K562 (cell line): ENCODE measurements around the gene EPHB1.

Experiments used
- EP300 ChIP-seq: IDR thresholded peaks from 2 replicates; pipeline ENCODE4 v1.6.1; 2012; ENCODE audit warnings: low read length, improper control_type of control experiment
- GABPB1 ChIP-seq: sonication (generic); formaldehyde crosslinking; IDR thresholded peaks from 2 replicates; pipeline ENCODE4 v1.8.0; 2022; ENCODE audit warnings: mild to moderate bottlenecking, missing genetic modification reagents
- POLR2A ChIP-seq: fragments of 450-650 bp; conservative IDR thresholded peaks from 2 replicates; pipeline ENCODE4 v1.6.1; 2016
- SIN3A ChIP-seq, 2 experiments: fragments of 150-350 bp in 1 of 2; IDR thresholded peaks; 2 replicates each; pipeline ENCODE4 v1.6.1; 2011 to 2016; ENCODE audit warnings: borderline replicate concordance in 2 of 2, low read depth in 2 of 2, low read length in 2 of 2, mild to moderate bottlenecking in 2 of 2, moderate library complexity in 2 of 2; ENCODE audit not compliant: control insufficient read depth in 1 of 2
- SRF ChIP-seq, 2 experiments: fragments of 250-450, 450-650 bp in 1 of 2; sonication (Bioruptor Pico) in 1 of 2; sonication (generic) in 1 of 2; formaldehyde crosslinking; IDR thresholded peaks; 2 replicates each; pipeline versions ENCODE4 v1.5.0 to v1.5.1; 2020 to 2022; ENCODE audit warnings: mild to moderate bottlenecking in 1 of 2, missing genetic modification reagents in 1 of 2
- TRIM24 ChIP-seq, 2 experiments: fragments of 450-650 bp; IDR thresholded peaks; 2 replicates each; pipeline ENCODE4 v1.6.1; 2016
- ZNF282 ChIP-seq: sonication (generic); formaldehyde crosslinking; IDR thresholded peaks from 2 replicates; pipeline ENCODE4 v1.8.1; 2023; ENCODE audit warnings: missing genetic modification reagents
- ZNF586 ChIP-seq: fragments of 450-650 bp; formaldehyde crosslinking; conservative IDR thresholded peaks from 2 replicates; pipeline ENCODE4 v1.4.0; 2020; ENCODE audit warnings: mild to moderate bottlenecking, moderate library complexity
- TF ChIP-seq, protein P1 (sequence below): sonication (generic); formaldehyde crosslinking; IDR thresholded peaks from 2 replicates; pipeline ENCODE4 v1.9.0; 2022; ENCODE audit warnings: mild to moderate bottlenecking, missing genetic modification reagents
- TF ChIP-seq, protein P2 (sequence below), 3 experiments: IDR thresholded peaks in 2 of 3; conservative IDR thresholded peaks in 1 of 3; 2 replicates each; pipeline ENCODE4 v1.5.1; 2011 to 2012; ENCODE audit warnings: low read length in 3 of 3, mild to moderate bottlenecking in 3 of 3, control low read depth in 2 of 3, improper control_type of control experiment in 1 of 3, inconsistent platforms in 1 of 3, low read depth in 1 of 3, mixed read lengths in 1 of 3, moderate library complexity in 1 of 3; ENCODE audit not compliant: insufficient read depth in 2 of 3

DNA sequence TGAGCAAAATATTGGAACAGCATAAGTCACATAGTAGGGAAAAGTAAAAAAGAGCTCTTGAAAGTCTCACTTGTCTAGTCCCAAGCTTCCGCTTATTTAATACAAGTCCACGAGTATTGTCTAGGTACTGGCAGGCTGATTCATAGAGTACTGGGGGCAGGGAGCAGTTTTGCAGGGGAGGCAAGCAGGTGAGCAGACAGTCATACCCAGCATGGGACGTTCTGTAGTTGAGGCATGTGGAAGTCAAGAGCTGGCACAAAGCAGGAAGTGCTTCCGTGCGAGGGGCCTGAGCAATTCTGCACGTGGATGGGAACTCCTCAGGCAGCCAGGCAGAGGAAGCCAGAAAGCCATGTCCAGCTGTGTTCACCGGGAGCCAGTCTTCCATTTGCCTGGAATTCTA lies 287.6 kb downstream of the EPHB1 start:
- no peak for TF ChIP-seq TRIM24 (IDR thresholded peaks at IDR 0.05)
- no peak for TF ChIP-seq SIN3A (IDR thresholded peaks at IDR 0.05; ENCODE audit: borderline replicate concordance in 2 of 2, control insufficient read depth in 1 of 2, low read depth in 2 of 2, low read length in 2 of 2)
- no peak for TF ChIP-seq EP300
- no peak for TF ChIP-seq ZNF282 (CRISPR knock-in tag)
- TF ChIP-seq, protein P1, sequence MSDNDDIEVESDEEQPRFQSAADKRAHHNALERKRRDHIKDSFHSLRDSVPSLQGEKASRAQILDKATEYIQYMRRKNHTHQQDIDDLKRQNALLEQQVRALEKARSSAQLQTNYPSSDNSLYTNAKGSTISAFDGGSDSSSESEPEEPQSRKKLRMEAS (CRISPR knock-in tag) = no peak
- TF ChIP-seq SRF (CRISPR knock-in tag; IDR thresholded peaks at IDR 0.05) = no peak
- TF ChIP-seq POLR2A = no peak
- TF ChIP-seq, protein P2, sequence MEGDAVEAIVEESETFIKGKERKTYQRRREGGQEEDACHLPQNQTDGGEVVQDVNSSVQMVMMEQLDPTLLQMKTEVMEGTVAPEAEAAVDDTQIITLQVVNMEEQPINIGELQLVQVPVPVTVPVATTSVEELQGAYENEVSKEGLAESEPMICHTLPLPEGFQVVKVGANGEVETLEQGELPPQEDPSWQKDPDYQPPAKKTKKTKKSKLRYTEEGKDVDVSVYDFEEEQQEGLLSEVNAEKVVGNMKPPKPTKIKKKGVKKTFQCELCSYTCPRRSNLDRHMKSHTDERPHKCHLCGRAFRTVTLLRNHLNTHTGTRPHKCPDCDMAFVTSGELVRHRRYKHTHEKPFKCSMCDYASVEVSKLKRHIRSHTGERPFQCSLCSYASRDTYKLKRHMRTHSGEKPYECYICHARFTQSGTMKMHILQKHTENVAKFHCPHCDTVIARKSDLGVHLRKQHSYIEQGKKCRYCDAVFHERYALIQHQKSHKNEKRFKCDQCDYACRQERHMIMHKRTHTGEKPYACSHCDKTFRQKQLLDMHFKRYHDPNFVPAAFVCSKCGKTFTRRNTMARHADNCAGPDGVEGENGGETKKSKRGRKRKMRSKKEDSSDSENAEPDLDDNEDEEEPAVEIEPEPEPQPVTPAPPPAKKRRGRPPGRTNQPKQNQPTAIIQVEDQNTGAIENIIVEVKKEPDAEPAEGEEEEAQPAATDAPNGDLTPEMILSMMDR (IDR thresholded peaks at IDR 0.05 in 2 of 3, conservative IDR thresholded peaks at IDR 0.05 in 1 of 3; ENCODE audit: insufficient read depth in 2 of 3, low read depth in 1 of 3, low read length in 3 of 3) = no peak
- TF ChIP-seq GABPB1 = no peak
- TF ChIP-seq ZNF586 (CRISPR knock-in tag) = no peak
